Brain microvascular endothelial cell (primary cell): ENCODE data around the gene BOD1L2.

Experiments used
- DNase-seq: peaks from one replicate; pipeline ENCODE4 v3.0.0-alpha.2; 2020
- H3K27ac ChIP-seq: fragments of 250-450 bp; sonication (Bioruptor Pico); 2 replicates; pipeline ENCODE4 v1.5.1; 2020; ENCODE audit warnings: mild to moderate bottlenecking, moderate library complexity
- H3K27me3 ChIP-seq: fragments of 250-450 bp; sonication (Bioruptor Pico); replicated peaks from 2 replicates; pipeline ENCODE4 v1.5.1; 2020; ENCODE audit warnings: mild to moderate bottlenecking
- H3K36me3 ChIP-seq: fragments of 250-450 bp; sonication (Bioruptor Pico); replicated peaks from 2 replicates; pipeline ENCODE4 v1.5.1; 2020; ENCODE audit warnings: mild to moderate bottlenecking
- H3K4me3 ChIP-seq: 2 replicates; pipeline ENCODE4 v1.5.1; 2011; ENCODE audit warnings: low read depth, mild to moderate bottlenecking, control low read depth, low read length, moderate library complexity
- in situ Hi-C: cut with HindIII; loops from 2 replicates; pipeline ENCODE4 v1.10.0; 2017; ENCODE audit warnings: low sequenced_read_pairs, low pct_ligation_motif_present
- TF ChIP-seq, protein P1 (sequence below): IDR thresholded peaks from 2 replicates; pipeline ENCODE4 v1.5.1; 2011; ENCODE audit warnings: low read depth, mild to moderate bottlenecking, moderate library complexity, low read length, control low read depth, inconsistent platforms; ENCODE audit errors: missing control alignments

The BOD1L2 gene

DNA sequence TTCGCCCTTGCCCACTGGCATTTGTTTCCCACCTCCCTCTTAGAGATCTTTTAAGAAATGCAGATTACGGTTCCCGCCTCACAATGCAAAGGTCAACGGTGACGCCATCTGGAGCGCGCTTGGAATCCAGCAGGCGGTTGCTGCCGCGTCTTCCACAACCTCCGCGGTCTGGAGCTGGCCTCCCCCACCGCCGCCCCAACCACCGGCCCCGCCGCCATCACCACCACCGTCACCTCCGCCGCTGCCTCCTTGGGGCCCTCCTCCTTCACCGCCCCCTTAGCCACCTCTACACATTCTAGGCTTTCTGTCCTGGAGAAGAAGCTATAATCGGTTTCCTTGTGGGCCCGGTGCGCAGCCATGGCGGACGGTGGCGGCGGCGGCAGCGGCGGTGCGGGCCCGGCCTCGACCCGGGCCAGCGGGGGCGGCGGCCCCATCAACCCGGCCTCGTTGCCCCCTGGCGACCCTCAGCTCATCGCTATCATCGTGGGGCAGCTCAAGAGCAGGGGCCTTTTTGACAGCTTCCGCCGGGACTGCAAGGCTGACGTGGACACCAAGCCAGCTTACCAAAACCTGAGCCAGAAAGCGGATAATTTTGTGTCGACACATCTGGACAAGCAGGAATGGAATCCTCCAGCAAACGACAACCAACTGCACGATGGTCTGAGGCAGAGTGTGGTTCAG, at the start of gene BOD1L2:
TSS of gene BOD1L2 (plus strand) at position 132 of the 681 bp plus-strand sequence. CDS start at position 358, 226 bp downstream.
- H3K27me3 ChIP-seq, result no peaks in the 10 kb centered on the region
- in situ Hi-C loops, result no loop called here
- no peak for DNase-seq
- no peak within 1 kb of the TSS for H3K27ac ChIP-seq
- TF ChIP-seq, protein P1, sequence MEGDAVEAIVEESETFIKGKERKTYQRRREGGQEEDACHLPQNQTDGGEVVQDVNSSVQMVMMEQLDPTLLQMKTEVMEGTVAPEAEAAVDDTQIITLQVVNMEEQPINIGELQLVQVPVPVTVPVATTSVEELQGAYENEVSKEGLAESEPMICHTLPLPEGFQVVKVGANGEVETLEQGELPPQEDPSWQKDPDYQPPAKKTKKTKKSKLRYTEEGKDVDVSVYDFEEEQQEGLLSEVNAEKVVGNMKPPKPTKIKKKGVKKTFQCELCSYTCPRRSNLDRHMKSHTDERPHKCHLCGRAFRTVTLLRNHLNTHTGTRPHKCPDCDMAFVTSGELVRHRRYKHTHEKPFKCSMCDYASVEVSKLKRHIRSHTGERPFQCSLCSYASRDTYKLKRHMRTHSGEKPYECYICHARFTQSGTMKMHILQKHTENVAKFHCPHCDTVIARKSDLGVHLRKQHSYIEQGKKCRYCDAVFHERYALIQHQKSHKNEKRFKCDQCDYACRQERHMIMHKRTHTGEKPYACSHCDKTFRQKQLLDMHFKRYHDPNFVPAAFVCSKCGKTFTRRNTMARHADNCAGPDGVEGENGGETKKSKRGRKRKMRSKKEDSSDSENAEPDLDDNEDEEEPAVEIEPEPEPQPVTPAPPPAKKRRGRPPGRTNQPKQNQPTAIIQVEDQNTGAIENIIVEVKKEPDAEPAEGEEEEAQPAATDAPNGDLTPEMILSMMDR, result no peak
- no peak within 1 kb of the TSS for H3K4me3 ChIP-seq
- no peaks in the 10 kb centered on the region for H3K36me3 ChIP-seq

DNA sequence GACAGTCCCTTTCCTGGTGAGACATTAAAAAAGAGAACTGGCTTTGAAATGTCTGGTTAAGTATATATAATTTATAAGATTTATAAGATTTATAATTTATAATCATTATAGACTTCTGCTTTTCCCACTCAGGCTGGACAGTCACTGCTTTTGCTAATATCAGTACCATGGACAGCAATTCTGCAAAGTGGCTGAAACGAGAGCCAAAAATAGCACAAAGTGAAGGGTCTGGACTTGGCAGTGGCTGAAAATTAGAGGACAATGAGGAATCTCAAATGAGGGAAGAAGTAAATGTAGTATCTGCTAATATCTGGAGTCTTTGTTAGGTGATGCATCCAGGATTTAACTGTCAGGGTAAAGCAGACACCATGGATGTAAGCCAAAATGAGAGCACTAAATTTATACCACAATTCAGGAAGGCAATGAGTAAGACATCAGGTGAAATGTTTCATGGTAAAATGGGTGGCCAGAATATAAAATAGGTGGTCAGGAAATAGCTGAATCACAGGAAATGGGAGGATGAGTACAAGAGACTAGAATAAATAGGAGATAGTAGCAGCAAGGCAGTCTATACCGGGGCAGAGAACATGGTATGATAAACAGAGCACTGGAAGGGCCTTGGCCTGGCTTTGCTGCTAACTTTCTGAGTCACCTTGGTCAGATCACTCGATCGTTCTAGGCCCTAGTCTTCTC, 39.6 kb upstream of the BOD1L2 start:
- TF ChIP-seq, protein P1, result no peak
- peak; percentile 29 for DNase-seq
- no peak overlapping the region for H3K27ac ChIP-seq
- in situ Hi-C loops, result no loop called here
- H3K4me3 ChIP-seq, result no peak overlapping the region
- no peaks in the 10 kb centered on the region for H3K27me3 ChIP-seq
- H3K36me3 ChIP-seq, result no peaks in the 10 kb centered on the region

DNA sequence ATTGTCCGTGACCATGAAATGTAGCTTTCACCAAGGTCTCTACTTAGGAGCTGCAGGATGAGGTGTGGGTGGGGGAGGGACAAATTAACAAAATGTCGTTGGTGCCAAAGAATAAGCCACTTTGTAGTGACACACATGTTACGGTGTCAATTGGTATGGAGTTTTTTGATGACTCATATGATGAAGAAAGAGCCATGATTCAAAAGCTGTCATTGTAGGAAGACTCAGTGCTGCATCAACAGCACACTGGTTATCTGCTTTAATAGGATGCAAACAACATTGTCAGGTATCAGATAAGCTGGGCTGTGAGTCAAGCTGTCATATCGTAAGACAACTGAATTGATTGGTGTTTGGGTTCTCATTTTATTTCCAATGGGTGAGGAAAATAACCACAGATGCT, 36.6 kb upstream of the BOD1L2 start:
- TF ChIP-seq, protein P1, result no peak
- Histone ChIP-seq H3K27ac (no peak overlapping the region), H3K36me3 (no peaks in the 10 kb centered on the region), H3K27me3 (no peaks in the 10 kb centered on the region), H3K4me3 (no peak overlapping the region)
- in situ Hi-C loops, result no loop called here
- no peak for DNase-seq

DNA sequence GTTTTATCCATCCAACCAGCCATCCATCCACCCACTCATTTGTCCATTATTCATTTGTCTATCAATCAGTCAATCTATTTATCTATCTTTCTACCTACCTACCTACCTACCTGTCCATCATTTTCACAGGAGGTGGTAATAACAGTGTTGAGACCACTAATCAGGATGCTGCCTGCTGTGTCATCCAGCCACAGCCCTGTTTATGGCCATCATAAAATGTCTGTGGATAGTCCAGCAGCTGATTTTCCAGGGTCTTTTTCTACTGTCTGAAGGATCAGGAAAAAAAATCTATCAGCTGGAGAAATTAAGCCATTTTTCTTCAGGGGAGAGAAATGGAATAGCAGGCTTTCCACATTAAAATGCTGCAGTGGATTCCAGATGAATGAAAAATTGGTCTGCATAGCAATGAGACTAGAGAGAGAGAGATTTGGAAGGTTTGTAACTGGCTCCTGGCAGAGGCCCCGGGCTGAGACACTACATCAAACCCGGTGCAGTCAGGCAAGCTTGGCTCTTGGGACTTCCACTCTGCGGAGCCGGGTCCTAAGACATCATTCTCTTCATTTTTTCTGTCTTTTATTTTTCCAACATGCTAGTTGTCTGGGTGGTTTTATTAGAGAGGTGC, 33.0 kb upstream of the BOD1L2 start:
- H3K36me3 ChIP-seq, result no peaks in the 10 kb centered on the region
- H3K27ac ChIP-seq, result no peak overlapping the region
- DNase-seq, result no peak
- TF ChIP-seq, protein P1, result no peak
- in situ Hi-C loops, result no loop called here
- no peaks in the 10 kb centered on the region for H3K27me3 ChIP-seq
- no peak overlapping the region for H3K4me3 ChIP-seq

DNA sequence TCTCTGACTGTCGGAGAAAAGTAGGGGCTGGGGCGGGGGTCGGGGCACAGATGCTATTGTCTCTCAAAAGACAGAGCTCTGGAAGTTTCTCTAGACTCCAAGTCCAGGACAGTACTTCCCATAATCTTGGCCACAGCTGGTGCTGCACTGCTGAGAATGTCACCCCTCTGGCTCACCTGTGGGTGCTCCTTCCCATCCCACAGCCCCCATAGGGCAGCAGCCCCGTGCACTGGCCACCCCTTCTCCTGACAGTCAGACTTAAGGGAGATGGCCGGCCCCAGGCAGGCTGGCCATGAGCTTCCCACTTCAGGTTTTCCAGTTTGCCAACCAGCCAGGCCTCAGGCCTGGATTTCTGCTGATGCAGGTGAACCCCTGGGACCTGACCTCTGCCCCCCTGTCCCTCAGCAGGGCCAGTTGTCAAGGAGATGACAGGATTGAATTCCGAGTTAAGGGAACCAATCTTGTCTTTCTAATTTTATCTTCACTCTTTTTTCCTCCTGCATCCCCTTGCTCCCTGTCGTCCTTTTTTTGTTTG, 30.2 kb upstream of the BOD1L2 start:
- TF ChIP-seq, protein P1, result no peak
- Histone ChIP-seq H3K4me3 (no peak overlapping the region), H3K27me3 (peaks cover under 1% of the 10 kb centered on the region), H3K27ac (no peak overlapping the region), H3K36me3 (no peaks in the 10 kb centered on the region)
- in situ Hi-C loops, result no loop called here
- no peak for DNase-seq
